GM21737 (cell line): ENCODE results near the gene EIF1B.

Source experiments
- ATAC-seq: cut with Tn5 transposase; IDR thresholded peaks from one replicate; pipeline ENCODE4 v1.9.1; 2021; ENCODE audit warnings: mild to moderate bottlenecking, moderate library complexity; ENCODE audit not compliant: unreplicated experiment

EIF1B gene

GRCh38 chr3:40340541-40341170 lies 31.1 kb downstream of the EIF1B start:
- no peak for ATAC-seq

- ATAC-seq: no peak
Measured at GRCh38 chr3:40341671-40342070, 32.2 kb downstream of the EIF1B start.

GRCh38 chr3:40350529-40350928 lies 41.0 kb downstream of the EIF1B start:
- no peak for ATAC-seq

DNA sequence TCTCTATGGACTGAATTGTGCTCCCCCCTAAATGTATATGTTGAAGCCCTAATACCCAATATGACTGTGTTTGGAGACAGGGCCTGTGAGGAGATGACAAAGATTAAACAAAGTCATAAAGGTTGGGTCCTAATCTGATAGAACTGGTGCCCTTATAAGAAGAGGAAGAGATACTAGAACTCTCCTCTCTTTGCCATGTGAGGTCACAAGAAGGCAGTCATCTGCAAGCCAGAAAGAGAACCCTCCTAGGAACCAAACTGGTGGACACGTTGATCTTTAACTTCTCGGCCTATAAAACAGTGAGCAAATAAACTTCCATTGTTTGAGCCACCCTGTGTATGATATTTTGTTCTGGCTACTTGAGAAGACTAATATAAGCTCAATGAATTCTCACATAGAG lies 45.9 kb downstream of the EIF1B start:
- no peak for ATAC-seq

- no peak for ATAC-seq
Measured at GRCh38 chr3:40358454-40358853, 48.9 kb downstream of the EIF1B start.
